ENCODE data around the gene TMPO.
"Not testable (repeated sequence)": the region's sequence is repeated elsewhere in the genome, so short reads cannot be mapped to it uniquely, and the experiment has no call there.

The TMPO gene

GRCh38 chr12:98575013-98575412, 59.6 kb downstream of the TMPO start:
- no peak for DNase-seq (ENCODE audit: extremely low spot score)
- CTCF ChIA-PET: interaction anchor here (1.5 kb wide), 1 partner anchor 8 kb away, joined by 10 read pairs; no protein-coding TSS in a partner anchor
- POLR2A ChIA-PET: interaction anchor here (0.9 kb wide), 1 partner anchor 69 kb away, joined by 3 read pairs; no protein-coding TSS in a partner anchor
- TF ChIP-seq LEF1 (IDR thresholded peaks at IDR 0.05; ENCODE audit: borderline replicate concordance): no peak

GRCh38 chr12:98576795-98577194, 61.4 kb downstream of the TMPO start:
- ChIA-PET POLR2A (interaction anchor here (1.0 kb wide), 1 partner anchor 16 kb away, joined by 6 read pairs; the partner anchor contains the start of gene SLC25A3), CTCF (interaction anchor here (0.7 to 0.8 kb wide), 2 partner anchors 10 to 28 kb away, joined by 3 to 4 read pairs; no protein-coding TSS in a partner anchor)
- not testable (repeated sequence) for DNase-seq (ENCODE audit: extremely low spot score)

- no peak for DNase-seq (ENCODE audit: extremely low spot score)
- TF ChIP-seq TARDBP (IDR thresholded peaks at IDR 0.05): no peak
- TF ChIP-seq ZNF384 (IDR thresholded peaks at IDR 0.05): no peak
- no peak for TF ChIP-seq HDGF (IDR thresholded peaks at IDR 0.05; ENCODE audit: borderline replicate concordance)
- TF ChIP-seq FOXA1 (IDR thresholded peaks at IDR 0.05): no peak
- no peak for TF ChIP-seq LEF1 (IDR thresholded peaks at IDR 0.05; ENCODE audit: borderline replicate concordance)
- no peak for TF ChIP-seq PKNOX1 (IDR thresholded peaks at IDR 0.05)
- no peak for TF ChIP-seq ELF4 (IDR thresholded peaks at IDR 0.05)
- TF ChIP-seq SP1 (IDR thresholded peaks at IDR 0.05): no peak
- ChIA-PET POLR2A (interaction anchor here (1.6 kb wide), 1 partner anchor 15 kb away, joined by 9 read pairs; the partner anchor contains the start of gene SLC25A3), CTCF (interaction anchor here (2.8 kb wide), 1 partner anchor 11 kb away, joined by 13 read pairs; no protein-coding TSS in a partner anchor)
These were observed 63.0 kb downstream of the TMPO start for GRCh38 chr12:98578392-98578791.

GRCh38 chr12:98578821-98579220, 63.4 kb downstream of the TMPO start:
- no peak for DNase-seq (ENCODE audit: extremely low spot score)
- TF ChIP-seq BHLHE40 (IDR thresholded peaks at IDR 0.05; ENCODE audit: borderline replicate concordance) (no peak), FOXK2 (IDR thresholded peaks at IDR 0.05) (no peak), ARNT (IDR thresholded peaks at IDR 0.05) (no peak), L3MBTL2 (conservative IDR thresholded peaks at IDR 0.05) (no peak), LEF1 (IDR thresholded peaks at IDR 0.05; ENCODE audit: borderline replicate concordance) (no peak), FOXM1 (IDR thresholded peaks at IDR 0.05; ENCODE audit: borderline replicate concordance) (no peak), HDGF (IDR thresholded peaks at IDR 0.05; ENCODE audit: borderline replicate concordance) (no peak), CTBP1 (IDR thresholded peaks at IDR 0.05; ENCODE audit: borderline replicate concordance) (no peak), TARDBP (IDR thresholded peaks at IDR 0.05) (no peak), FOXA1 (IDR thresholded peaks at IDR 0.05) (no peak), ZNF384 (IDR thresholded peaks at IDR 0.05) (no peak), ELF4 (IDR thresholded peaks at IDR 0.05) (no peak), NFRKB (IDR thresholded peaks at IDR 0.05) (no peak), PKNOX1 (IDR thresholded peaks at IDR 0.05) (no peak), SUZ12 (IDR thresholded peaks at IDR 0.05) (no peak), SP1 (IDR thresholded peaks at IDR 0.05) (no peak)
- POLR2A ChIA-PET: interaction anchor here (1.6 kb wide), 1 partner anchor 14 kb away, joined by 9 read pairs; the partner anchor contains the start of gene SLC25A3
- CTCF ChIA-PET: interaction anchor here (2.8 kb wide), 1 partner anchor 12 kb away, joined by 13 read pairs; no protein-coding TSS in a partner anchor

GRCh38 chr12:98579347-98579746, 64.0 kb downstream of the TMPO start:
- DNase-seq (ENCODE audit: extremely low spot score): no peak
- POLR2A ChIA-PET: interaction anchor here (0.6 to 1.6 kb wide), 2 partner anchors 14 to 75 kb away, joined by 3 to 9 read pairs; partner anchors contain the start of gene SLC25A3
- TF ChIP-seq BHLHE40 (IDR thresholded peaks at IDR 0.05; ENCODE audit: borderline replicate concordance) (no peak), ZNF384 (IDR thresholded peaks at IDR 0.05) (no peak), PKNOX1 (IDR thresholded peaks at IDR 0.05) (peak; percentile 66), ELF4 (IDR thresholded peaks at IDR 0.05) (no peak)
- CTCF ChIA-PET: interaction anchor here (2.8 kb wide), 1 partner anchor 12 kb away, joined by 13 read pairs; no protein-coding TSS in a partner anchor

- DNase-seq (ENCODE audit: extremely low spot score): no peak
- CTCF ChIA-PET: interaction anchor here (2.8 kb wide), 1 partner anchor 13 kb away, joined by 13 read pairs; no protein-coding TSS in a partner anchor
- TF ChIP-seq SUZ12 (IDR thresholded peaks at IDR 0.05) (no peak), LEF1 (IDR thresholded peaks at IDR 0.05; ENCODE audit: borderline replicate concordance) (no peak), TARDBP (IDR thresholded peaks at IDR 0.05) (no peak), NFRKB (IDR thresholded peaks at IDR 0.05) (no peak), PKNOX1 (IDR thresholded peaks at IDR 0.05) (no peak), L3MBTL2 (conservative IDR thresholded peaks at IDR 0.05) (no peak)
- POLR2A ChIA-PET: interaction anchor here (0.6 to 1.6 kb wide), 2 partner anchors 13 to 75 kb away, joined by 3 to 9 read pairs; partner anchors contain the start of gene SLC25A3
These were observed 64.4 kb downstream of the TMPO start for GRCh38 chr12:98579835-98580234.
